Islet precursor cell (in vitro differentiated cells): ENCODE measurements around the gene CAMK2D.
A peak's percentile ranks its signal among the peaks of the same experiment; 100 is the strongest.

Experiments
- DNase-seq: peaks from one replicate; pipeline ENCODE4 v3.0.0-alpha.2; 2018

CAMK2D gene

GRCh38 chr4:113594231-113594556, 167.3 kb downstream of the CAMK2D start:
- DNase-seq: no peak

GRCh38 chr4:113593400-113594230, 167.9 kb downstream of the CAMK2D start:
- DNase-seq: no peak

- no peak for DNase-seq
These were observed 169.6 kb downstream of the CAMK2D start for GRCh38 chr4:113591982-113592381.

- DNase-seq: no peak
These were observed 172.5 kb downstream of the CAMK2D start for GRCh38 chr4:113588895-113589668.

- DNase-seq: no peak
These were observed 173.8 kb downstream of the CAMK2D start for GRCh38 chr4:113587640-113588275.

GRCh38 chr4:113587156-113587555, 174.4 kb downstream of the CAMK2D start:
- no peak for DNase-seq

GRCh38 chr4:113586072-113586471, 175.5 kb downstream of the CAMK2D start:
- no peak for DNase-seq

- peak; percentile 72 for DNase-seq
These were observed 177.0 kb downstream of the CAMK2D start for GRCh38 chr4:113584407-113585150.

- DNase-seq: no peak
These were observed 178.8 kb downstream of the CAMK2D start for GRCh38 chr4:113582737-113583136.

GRCh38 chr4:113579360-113579759, 182.2 kb downstream of the CAMK2D start:
- DNase-seq: no peak

GRCh38 chr4:113576947-113577678, 184.4 kb downstream of the CAMK2D start:
- DNase-seq: no peak

GRCh38 chr4:113575401-113575800, 186.1 kb downstream of the CAMK2D start:
- no peak for DNase-seq

- no peak for DNase-seq
These were observed 186.9 kb downstream of the CAMK2D start for GRCh38 chr4:113574636-113575103.

- no peak for DNase-seq
These were observed 188.9 kb downstream of the CAMK2D start for GRCh38 chr4:113572620-113573019.

GRCh38 chr4:113566015-113566795, 195.3 kb downstream of the CAMK2D start:
- DNase-seq: no peak

GRCh38 chr4:113565702-113566012, 195.9 kb downstream of the CAMK2D start:
- no peak for DNase-seq

- no peak for DNase-seq
These were observed 197.0 kb downstream of the CAMK2D start for GRCh38 chr4:113564493-113564892.

- DNase-seq: no peak
These were observed 197.7 kb downstream of the CAMK2D start for GRCh38 chr4:113563691-113564378.

- no peak for DNase-seq
These were observed 199.8 kb downstream of the CAMK2D start for GRCh38 chr4:113561758-113562157.

GRCh38 chr4:113561092-113561491, 200.4 kb downstream of the CAMK2D start:
- no peak for DNase-seq

GRCh38 chr4:113560579-113560978, 201.0 kb downstream of the CAMK2D start:
- DNase-seq: no peak
